HG03095 (cell line): Measurements from ENCODE around the gene CT45A6.
"Not testable (repeated sequence)": the region's sequence is repeated elsewhere in the genome, so short reads cannot be mapped to it uniquely, and the experiment has no call there.

Experiments
- ATAC-seq: cut with Tn5 transposase; IDR thresholded peaks from one replicate; pipeline ENCODE4 v1.9.1; 2021; ENCODE audit warnings: moderate library complexity; ENCODE audit not compliant: unreplicated experiment

CT45A6 gene

GRCh38 chrX:135802687-135803086, at the start of gene CT45A6:
Gene CT45A6, minus strand, starts transcription at chrX:135802787. Its CDS starts 3,794 bp downstream, at chrX:135798993.
- ATAC-seq = not testable (repeated sequence)

GRCh38 chrX:135837180-135837579, 34.6 kb upstream of the CT45A6 start, which contains the start of gene CT45A7:
Gene CT45A7, minus strand, starts transcription at chrX:135837280. Its CDS starts 3,747 bp downstream, at chrX:135833533.
- ATAC-seq = not testable (repeated sequence)

GRCh38 chrX:135819912-135820311, 17.3 kb upstream of the CT45A6 start, which contains the start of gene CT45A2:
Gene CT45A2, minus strand, starts transcription at chrX:135820012. Its CDS starts 3,747 bp downstream, at chrX:135816265.
- ATAC-seq = not testable (repeated sequence)

GRCh38 chrX:135785403-135785802, 17.2 kb downstream of the CT45A6 start, which contains the start of gene CT45A5:
Gene CT45A5, minus strand, starts transcription at chrX:135785503. Its CDS starts 3,774 bp downstream, at chrX:135781729.
- ATAC-seq = not testable (repeated sequence)

- not testable (repeated sequence) for ATAC-seq
These were observed 34.5 kb downstream of the CT45A6 start, which contains the start of gene CT45A3 for GRCh38 chrX:135768091-135768490. Gene CT45A3, minus strand, starts transcription at chrX:135768191. Its CDS starts 3,747 bp downstream, at chrX:135764444.

- not testable (repeated sequence) for ATAC-seq
These were observed 57.8 kb downstream of the CT45A6 start for GRCh38 chrX:135744739-135745138.
